CD4-positive, alpha-beta T cell (primary cell): ENCODE data around the gene RAB6B. TPM values are rescaled to one million over a fixed set of nuclear protein-coding genes. Genes with fewer than 3 reads are reported as not detected.

Source experiments
- ATAC-seq: fragments of 200-7000 bp; cut with Tn5 transposase; one replicate; pipeline ENCODE4 v1.10.0; 2022; ENCODE audit warnings: mild to moderate bottlenecking; ENCODE audit not compliant: poor library complexity
- CTCF ChIA-PET: fragments of 350-600 bp; sonication (Branson Sonifier 250); formaldehyde crosslinking; loops from one replicate; lab custom pipeline; 2021; ENCODE audit warnings: antibody characterized with exemption, inconsistent platforms; lab: Charles Lee
- POLR2A ChIA-PET: fragments of 350-600 bp; sonication (Branson Sonifier 250); formaldehyde crosslinking; loops from one replicate; lab custom pipeline; 2021; ENCODE audit warnings: antibody characterized with exemption, inconsistent platforms; lab: Charles Lee
- DNase-seq, 14 experiments: peaks; one replicate each; pipeline ENCODE4 v3.0.0-alpha.2; 2013 to 2020; ENCODE audit warnings: mixed read lengths in 2 of 14
- H3K27ac ChIP-seq, 2 donors: one replicate each; pipeline versions ENCODE4 v1.5.1 to v1.7.0; 2013; ENCODE audit warnings: low read length in 2 of 2, low read depth in 1 of 2, mild to moderate bottlenecking in 1 of 2
- H3K27me3 ChIP-seq, 2 experiments: 1 replicate in 1 of 2; 2 replicates in 1 of 2; pipeline versions ENCODE4 v1.6.1 to v1.7.0; 2013; ENCODE audit warnings: low read length in 2 of 2, control low read depth in 1 of 2, mild to moderate bottlenecking in 1 of 2, moderate library complexity in 1 of 2; ENCODE audit not compliant: insufficient read depth in 2 of 2, control insufficient read depth in 1 of 2
- H3K36me3 ChIP-seq: one replicate; pipeline ENCODE4 v1.6.1; 2013; ENCODE audit warnings: low read length, control low read depth; ENCODE audit not compliant: insufficient read depth
- H3K4me1 ChIP-seq: one replicate; pipeline ENCODE4 v1.6.1; 2013; ENCODE audit warnings: low read length, control low read depth; ENCODE audit not compliant: insufficient read depth
- H3K4me3 ChIP-seq: one replicate; pipeline ENCODE4 v1.5.1; 2013; ENCODE audit warnings: mild to moderate bottlenecking, low read length, moderate library complexity
- H3K9me3 ChIP-seq, 2 experiments: 1 replicate in 1 of 2; 2 replicates in 1 of 2; pipeline versions ENCODE4 v1.6.1 to v1.7.0; 2013; ENCODE audit warnings: low read length in 2 of 2, mild to moderate bottlenecking in 2 of 2, control low read depth in 1 of 2, moderate library complexity in 1 of 2; ENCODE audit not compliant: control insufficient read depth in 1 of 2, insufficient read depth in 1 of 2
- H3K27ac Mint-ChIP-seq: one replicate; pipeline ENCODE4 v1.8.0; 2020; ENCODE audit warnings: mixed read lengths
- H3K27me3 Mint-ChIP-seq: one replicate; pipeline ENCODE4 v1.8.0; 2021; ENCODE audit warnings: mixed read lengths
- H3K36me3 Mint-ChIP-seq: one replicate; pipeline ENCODE4 v1.8.0; 2021; ENCODE audit warnings: low read depth, mixed read lengths
- H3K4me1 Mint-ChIP-seq: one replicate; pipeline ENCODE4 v1.8.0; 2021; ENCODE audit warnings: low read depth, mixed read lengths
- H3K4me3 Mint-ChIP-seq: one replicate; pipeline ENCODE4 v1.8.0; 2020; ENCODE audit warnings: mild to moderate bottlenecking, mixed read lengths
- H3K9me3 Mint-ChIP-seq: one replicate; pipeline ENCODE4 v1.8.0; 2020; ENCODE audit warnings: mixed read lengths
- CTCF ChIP-seq: fragments of 200-600 bp; IDR thresholded peaks from one replicate; pipeline ENCODE4 v1.8.0; 2022; ENCODE audit warnings: antibody characterized with exemption, mild to moderate bottlenecking
- intact Hi-C, 2 experiments: fragments of 100-400 bp; cut with DNase I in 1 of 2; cut with micrococcal nuclease in 1 of 2; formaldehyde crosslinking; loops; one replicate each; pipeline versions ENCODE4 v1.15.1 to v1.9.0; 2023 to 2025; cut with DNase I, micrococcal nuclease
- total RNA-seq, 174 experiments: library from RNA in 2 of 174; stranded (reverse) in 2 of 174; gene quantifications; one replicate each; pipeline ENCODE4 v1.2.3 and lab custom pipeline; 2021 to 2026

Gene RAB6B
- total RNA-seq, 2 experiments from 2014 or later: not detected

DNA sequence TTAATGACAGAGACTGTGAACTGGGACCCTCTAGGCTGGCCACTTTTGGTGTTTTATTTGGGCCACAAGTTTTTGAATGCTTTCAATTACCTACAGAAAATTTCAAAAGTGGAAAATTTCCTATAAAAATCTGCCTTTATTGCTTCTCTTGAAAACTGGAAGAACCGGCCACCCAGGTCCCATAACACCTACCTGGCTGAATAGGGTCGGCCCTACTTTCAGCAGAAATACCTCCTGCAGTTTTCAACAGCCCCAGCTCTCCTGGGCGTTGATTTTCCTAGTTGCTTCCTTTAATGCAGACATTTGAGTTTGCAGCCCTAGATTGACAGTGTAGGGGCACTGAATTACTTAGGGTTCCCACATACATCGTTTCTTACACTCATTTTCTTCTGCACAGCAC is 90.8 kb downstream of the RAB6B start:
- Histone ChIP-seq H3K9me3 (no peaks in the 10 kb centered on the region), H3K27me3 (no peaks in the 10 kb centered on the region), H3K36me3 (peaks cover 20% of the 10 kb centered on the region), H3K4me3 (peak overlapping the region; percentile 92), H3K27ac (peak overlapping the region; percentile 2 to 15), H3K4me1 (peaks cover 16% of the 10 kb centered on the region)
- peaks cover 5% of the 10 kb centered on the region for H3K27me3 Mint-ChIP-seq
- intact Hi-C loops: loop anchor here (1.0 to 10.0 kb wide), 7 partner anchors 142 to 677 kb away; no protein-coding TSS in a partner anchor
- peak overlapping the region; percentile 94 for H3K27ac Mint-ChIP-seq
- TF ChIP-seq CTCF: no peak
- no peaks in the 10 kb centered on the region for H3K9me3 Mint-ChIP-seq
- H3K4me3 Mint-ChIP-seq: peak overlapping the region; percentile 97
- H3K4me1 Mint-ChIP-seq: peaks cover 32% of the 10 kb centered on the region
- ChIA-PET POLR2A (interaction anchor here (1.1 kb wide), 1 partner anchor 143 kb away, joined by 3 read pairs; the partner anchor contains the start of gene TOPBP1), CTCF (no interaction called here)
- H3K36me3 Mint-ChIP-seq: peaks cover 37% of the 10 kb centered on the region
- ATAC-seq (no peak), DNase-seq (no peak)

- ChIA-PET POLR2A (no interaction called here), CTCF (interaction anchor here (0.8 kb wide), 1 partner anchor 13 kb away, joined by 3 read pairs; no protein-coding TSS in a partner anchor)
- Histone ChIP-seq H3K9me3 (no peaks in the 10 kb centered on the region), H3K36me3 (peaks cover 10% of the 10 kb centered on the region), H3K4me3 (no peak overlapping the region), H3K27ac (no peak overlapping the region), H3K4me1 (peaks cover 16% of the 10 kb centered on the region), H3K27me3 (no peaks in the 10 kb centered on the region)
- intact Hi-C loops: loop anchor here in 1 of 2 experiments (5.0 to 10.0 kb wide), 4 partner anchors 319 to 679 kb away; no protein-coding TSS in a partner anchor
- H3K27ac Mint-ChIP-seq: no peak overlapping the region
- ATAC-seq (no peak), DNase-seq (no peak)
- peaks cover 27% of the 10 kb centered on the region for H3K36me3 Mint-ChIP-seq
- H3K9me3 Mint-ChIP-seq: no peaks in the 10 kb centered on the region
- no peak overlapping the region for H3K4me3 Mint-ChIP-seq
- H3K27me3 Mint-ChIP-seq: peaks cover 10% of the 10 kb centered on the region
- peaks cover 31% of the 10 kb centered on the region for H3K4me1 Mint-ChIP-seq
- TF ChIP-seq CTCF: no peak
These were observed 92.2 kb downstream of the RAB6B start for GRCh38 chr3:133803469-133803868.

DNA sequence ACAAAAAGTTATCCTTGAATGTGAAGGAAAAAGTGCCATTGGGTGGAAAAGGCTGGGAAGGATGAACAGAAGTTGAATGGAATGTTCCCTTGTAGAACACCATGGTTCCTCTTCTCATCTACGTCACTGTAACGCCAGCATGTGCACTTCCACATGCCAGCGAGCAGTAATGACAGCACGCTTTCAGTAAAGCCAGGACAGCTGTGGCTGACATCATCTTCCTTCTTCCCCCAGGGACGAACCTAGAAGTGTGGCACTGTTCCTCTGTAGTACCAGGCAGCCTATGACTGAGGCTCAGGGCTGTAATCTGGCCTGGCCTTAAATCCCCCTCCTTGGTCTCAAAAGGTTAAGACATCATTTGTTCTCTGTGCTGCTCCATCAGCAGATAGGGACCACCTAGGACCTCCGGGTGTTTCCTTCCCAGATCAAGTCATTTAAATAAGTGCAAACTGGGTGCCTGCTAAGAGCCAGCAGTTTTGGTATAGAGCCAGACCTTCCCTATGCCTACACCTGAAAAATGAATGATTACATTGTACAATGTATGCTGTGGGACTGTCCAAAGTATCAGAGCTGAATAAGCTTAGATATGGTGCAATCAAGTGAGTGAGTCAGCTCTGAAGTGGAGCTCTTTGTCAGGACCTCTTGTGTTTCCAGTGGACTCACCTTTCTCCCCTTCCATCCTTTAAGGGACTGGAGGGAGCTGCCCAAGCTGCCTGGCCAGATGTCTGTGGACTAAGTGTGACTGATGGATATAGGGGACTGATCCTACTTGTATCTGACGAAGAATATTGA is 95.7 kb downstream of the RAB6B start:
- Mint-ChIP-seq H3K9me3 (no peaks in the 10 kb centered on the region), H3K36me3 (no peaks in the 10 kb centered on the region), H3K27me3 (peaks cover 25% of the 10 kb centered on the region), H3K27ac (no peak overlapping the region), H3K4me1 (peaks cover 2% of the 10 kb centered on the region), H3K4me3 (no peak overlapping the region)
- TF ChIP-seq CTCF: no peak
- ATAC-seq (no peak), DNase-seq (peak in 2 of 14 experiments; percentile 25 to 40)
- Histone ChIP-seq H3K4me1 (peaks cover 2% of the 10 kb centered on the region), H3K27ac (no peak overlapping the region), H3K27me3 (no peaks in the 10 kb centered on the region), H3K36me3 (no peaks in the 10 kb centered on the region), H3K9me3 (no peaks in the 10 kb centered on the region), H3K4me3 (no peak overlapping the region)
- intact Hi-C loops: loop anchor here in 1 of 2 experiments (5.0 to 10.0 kb wide), 4 partner anchors 315 to 682 kb away; no protein-coding TSS in a partner anchor
- CTCF ChIA-PET: no interaction called here
- POLR2A ChIA-PET: interaction anchor here (0.6 kb wide), 1 partner anchor 236 kb away, joined by 3 read pairs; no protein-coding TSS in a partner anchor
